Ovary (tissue), 9 donors: ENCODE results near the gene KRT27. TPM values are rescaled to one million over a fixed set of nuclear protein-coding genes. Genes with fewer than 3 reads are reported as not detected.

ENCODE experiments used
- DNase-seq, 5 donors: peaks; one replicate each; pipeline ENCODE4 v3.0.0-alpha.2; 2019 to 2020
- H3K27ac ChIP-seq, 2 donors: fragments of 200-600 bp; one replicate each; pipeline versions ENCODE4 v1.5.1 to v1.8.0; 2019 to 2022
- H3K27me3 ChIP-seq: fragments of 200-600 bp; one replicate; pipeline ENCODE4 v1.8.0; 2022
- H3K36me3 ChIP-seq: fragments of 200-600 bp; sonication (generic); one replicate; pipeline ENCODE4 v1.5.1; 2019
- H3K4me1 ChIP-seq: one replicate; pipeline ENCODE4 v1.8.1; 2013; ENCODE audit warnings: mild to moderate bottlenecking, moderate library complexity; ENCODE audit not compliant: insufficient read depth
- H3K4me3 ChIP-seq: fragments of 200-600 bp; sonication (generic); one replicate; pipeline ENCODE4 v1.5.1; 2017
- H3K9me3 ChIP-seq, 2 donors: fragments of 200-600 bp in 1 of 2; sonication (generic) in 1 of 2; one replicate each; pipeline versions ENCODE4 v1.5.1 to v1.8.1; 2013 to 2019; ENCODE audit warnings: mild to moderate bottlenecking in 1 of 2, moderate library complexity in 1 of 2
- EP300 ChIP-seq: sonication (generic); formaldehyde crosslinking; IDR thresholded peaks from one replicate; pipeline ENCODE4 v1.6.1; 2017; ENCODE audit warnings: antibody characterized with exemption
- POLR2A ChIP-seq: fragments of 450-650 bp; IDR thresholded peaks from one replicate; pipeline ENCODE4 v1.6.1; 2017; ENCODE audit warnings: antibody characterized with exemption, mild to moderate bottlenecking, moderate library complexity
- WGBS, 3 donors: extraction: QIAGEN DNeasy Blood & Tissue Kit in 1 of 3; methylation state at CpG; one replicate each; pipeline versions ENCODE4 v1.1.5 to v1.1.7; 2013 to 2017; 5-methylcytosine and 5-hydroxymethylcytosine counted together
- intact Hi-C, 4 donors: fragments of 100-400 bp; cut with DNase I; formaldehyde crosslinking; loops; one replicate each; pipeline versions ENCODE4 v1.11.0 to v1.15.1; 2022 to 2023
- polyA plus RNA-seq, 2 donors: library from polyadenylated mRNA; stranded (reverse); fragments of 200-250 nt in 1 of 2; fragments of 350-450 nt in 1 of 2; fragmentation: Illumina TruSeq in 1 of 2; extraction: RNeasy Lipid Tissue Mini Kit (QIAGEN cat#74804) in 1 of 2; gene quantifications; one replicate each; pipeline ENCODE4 v1.2.3, GENCODE V29; 2013 to 2014
- total RNA-seq, 7 donors: library from RNA; depleted of rRNA in 2 of 7; stranded (reverse); fragments of >200 nt in 2 of 7; fragmentation: NEBNext Ultra II Directional in 3 of 7; extraction: Animal tissue kit (Norgen Biotek cat#: 25700) in 3 of 7; gene quantifications; one replicate each; pipeline versions ENCODE4 v1.1.0 to v1.2.4, GENCODE V29; 2016 to 2023
- TF ChIP-seq, protein P1 (sequence below), 3 donors: fragments of 450-650 bp in 2 of 3; fragments of 200-600 bp in 1 of 3; IDR thresholded peaks; one replicate each; pipeline versions ENCODE4 v1.5.1 to v1.8.0; 2016 to 2022; ENCODE audit warnings: antibody characterized with exemption in 3 of 3, mild to moderate bottlenecking in 1 of 3
- donor health status: DM: no; HTN: no; CAD: no; lungs with moderate emphysema.
- donor health status: DM: no; HTN: no; CAD: no.
- donor health status: Bipolar disorder and iron deficiency.
- donor health status: DM: yes; HTN: yes; CAD: no.
- donor health status: DM: no; HTN: no; CAD: no.
- donor health status: DM: yes; HTN: yes; CAD: no.

The KRT27 gene
- total and polyA plus RNA-seq, 9 donors = not detected

DNA sequence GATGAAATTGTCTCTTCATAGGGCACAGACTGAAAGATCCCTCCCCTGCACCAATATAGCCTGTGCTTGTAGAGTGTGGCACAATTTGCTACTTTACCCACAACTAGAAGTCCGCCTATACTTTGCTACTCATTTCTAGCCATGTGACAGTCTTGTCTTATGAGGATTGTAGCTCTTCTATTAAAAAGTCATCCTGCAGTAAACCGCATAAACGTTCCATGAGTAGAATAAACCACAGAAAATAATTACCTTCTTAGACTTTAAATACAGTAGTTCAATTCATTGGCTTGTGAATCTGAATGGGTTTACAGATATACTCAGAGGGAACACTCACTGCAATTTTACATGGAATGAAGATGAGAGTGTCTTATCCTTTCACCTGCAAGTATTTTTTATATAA, 4.4 kb downstream of the KRT27 start:
- Histone ChIP-seq H3K36me3 (no peaks in the 10 kb centered on the region), H3K9me3 (no peaks in the 10 kb centered on the region), H3K27ac (no peak overlapping the region), H3K4me3 (no peak overlapping the region), H3K27me3 (no peaks in the 10 kb centered on the region), H3K4me1 (no peaks in the 10 kb centered on the region)
- intact Hi-C loops = no loop called here
- WGBS, 3 donors = 84 to 91% (median 86%) methylated on average over 3 of the region's 3 CpGs
- DNase-seq = no peak
- TF ChIP-seq, protein P1, sequence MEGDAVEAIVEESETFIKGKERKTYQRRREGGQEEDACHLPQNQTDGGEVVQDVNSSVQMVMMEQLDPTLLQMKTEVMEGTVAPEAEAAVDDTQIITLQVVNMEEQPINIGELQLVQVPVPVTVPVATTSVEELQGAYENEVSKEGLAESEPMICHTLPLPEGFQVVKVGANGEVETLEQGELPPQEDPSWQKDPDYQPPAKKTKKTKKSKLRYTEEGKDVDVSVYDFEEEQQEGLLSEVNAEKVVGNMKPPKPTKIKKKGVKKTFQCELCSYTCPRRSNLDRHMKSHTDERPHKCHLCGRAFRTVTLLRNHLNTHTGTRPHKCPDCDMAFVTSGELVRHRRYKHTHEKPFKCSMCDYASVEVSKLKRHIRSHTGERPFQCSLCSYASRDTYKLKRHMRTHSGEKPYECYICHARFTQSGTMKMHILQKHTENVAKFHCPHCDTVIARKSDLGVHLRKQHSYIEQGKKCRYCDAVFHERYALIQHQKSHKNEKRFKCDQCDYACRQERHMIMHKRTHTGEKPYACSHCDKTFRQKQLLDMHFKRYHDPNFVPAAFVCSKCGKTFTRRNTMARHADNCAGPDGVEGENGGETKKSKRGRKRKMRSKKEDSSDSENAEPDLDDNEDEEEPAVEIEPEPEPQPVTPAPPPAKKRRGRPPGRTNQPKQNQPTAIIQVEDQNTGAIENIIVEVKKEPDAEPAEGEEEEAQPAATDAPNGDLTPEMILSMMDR (IDR thresholded peaks at IDR 0.05) = no peak
- TF ChIP-seq POLR2A (no peak), EP300 (no peak)

DNA sequence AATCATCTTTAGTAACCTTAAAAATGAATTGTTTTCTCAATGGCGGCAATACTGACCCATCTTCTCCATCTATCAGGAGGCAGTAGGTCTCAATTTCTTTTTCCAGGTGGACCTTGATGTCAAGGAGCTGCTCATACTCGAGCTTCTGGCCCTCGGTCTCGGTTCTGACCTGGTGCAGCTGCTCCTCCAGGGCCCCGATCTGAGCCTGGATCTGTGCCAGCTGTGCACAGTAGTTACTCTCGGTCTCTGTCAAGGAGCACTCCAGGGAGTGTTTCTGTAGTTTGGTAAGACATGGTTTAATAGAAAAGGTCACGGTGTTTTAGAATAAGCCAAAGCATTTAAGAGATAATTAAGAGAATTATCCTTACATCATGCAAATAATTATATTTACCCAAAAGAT, 4.9 kb downstream of the KRT27 start:
- no peaks in the 10 kb centered on the region for H3K36me3 ChIP-seq
- H3K4me3 ChIP-seq = no peak overlapping the region
- no peak overlapping the region for H3K27ac ChIP-seq
- H3K9me3 ChIP-seq = no peaks in the 10 kb centered on the region
- TF ChIP-seq EP300 (no peak), POLR2A (no peak)
- TF ChIP-seq, protein P1 (IDR thresholded peaks at IDR 0.05) = no peak
- intact Hi-C loops = no loop called here
- no peaks in the 10 kb centered on the region for H3K4me1 ChIP-seq
- 55 to 57% (median 55%) methylated on average over 7 of the region's 7 CpGs for WGBS, 3 donors
- DNase-seq = no peak
- H3K27me3 ChIP-seq = no peaks in the 10 kb centered on the region

DNA sequence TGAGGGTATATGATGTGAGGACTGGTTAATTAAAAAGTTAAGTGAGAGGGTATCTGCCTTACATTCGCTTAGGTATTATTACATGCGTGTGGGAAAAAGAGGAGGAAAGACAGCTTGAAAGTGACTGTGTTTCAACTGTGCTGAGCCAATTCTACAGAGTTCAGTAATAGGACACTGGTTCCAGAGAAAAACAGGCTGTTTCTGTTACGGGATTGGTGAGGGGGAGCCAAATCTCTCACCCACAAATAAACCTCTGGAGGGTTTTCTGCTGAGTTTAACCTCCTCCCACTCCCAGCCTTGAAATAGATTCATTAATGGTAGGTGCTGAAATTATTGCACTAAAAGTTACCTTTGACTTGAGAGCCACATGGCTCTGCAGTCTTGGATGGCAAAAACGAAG, 6.4 kb downstream of the KRT27 start:
- intact Hi-C loops = no loop called here
- no peaks in the 10 kb centered on the region for H3K9me3 ChIP-seq
- no peak overlapping the region for H3K4me3 ChIP-seq
- no peaks in the 10 kb centered on the region for H3K36me3 ChIP-seq
- DNase-seq = no peak
- no peak overlapping the region for H3K27ac ChIP-seq
- no peaks in the 10 kb centered on the region for H3K4me1 ChIP-seq
- 3 to 17% (median 11%) methylated on average over 4 of the region's 4 CpGs for WGBS, 3 donors
- H3K27me3 ChIP-seq = no peaks in the 10 kb centered on the region
- TF ChIP-seq, protein P1 (IDR thresholded peaks at IDR 0.05) = no peak
- TF ChIP-seq EP300 (no peak), POLR2A (no peak)

DNA sequence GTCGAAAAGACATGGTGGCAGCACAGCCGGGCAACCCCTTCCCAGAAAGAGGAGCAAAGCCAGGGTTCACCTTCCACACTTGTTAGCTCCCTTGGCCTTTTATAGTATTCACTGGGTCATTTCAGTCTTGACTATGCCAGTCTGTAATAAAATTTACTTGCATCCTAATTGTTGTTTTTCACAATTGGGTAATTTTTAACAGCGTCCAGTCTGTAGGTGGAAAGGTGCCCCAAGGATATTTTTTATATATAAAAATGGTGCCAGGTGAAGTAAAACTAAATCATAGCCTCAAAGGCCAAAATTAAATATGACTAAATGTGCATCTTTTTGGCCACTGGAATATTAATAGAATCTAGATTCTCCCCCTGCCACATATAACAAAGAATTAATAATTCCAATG, 10.2 kb downstream of the KRT27 start, which contains the start of gene KRT26:
Gene KRT26 (minus strand): TSS at position 101 of the 400 bp plus-strand sequence. CDS start 88 bp downstream, at position 13.
- Histone ChIP-seq H3K27me3 (no peaks in the 10 kb centered on the region), H3K27ac (no peak within 1 kb of the TSS), H3K4me3 (no peak within 1 kb of the TSS), H3K9me3 (no peaks in the 10 kb centered on the region), H3K4me1 (no peaks in the 10 kb centered on the region), H3K36me3 (no peaks in the 10 kb centered on the region)
- TF ChIP-seq, protein P1 (IDR thresholded peaks at IDR 0.05) = no peak
- TF ChIP-seq EP300 (no peak), POLR2A (no peak)
- 91 to 97% (median 96%) methylated on average over 3 of the region's 3 CpGs for WGBS, 3 donors
- no peak for DNase-seq
- intact Hi-C loops = no loop called here
